HepG2 (cell line): ENCODE data around the gene TEAD1.

Experiments used
- CEBPG ChIP-seq: IDR thresholded peaks from 2 replicates; pipeline ENCODE4 v1.6.1; 2016
- IRF1 ChIP-seq: sonication (generic); formaldehyde crosslinking; IDR thresholded peaks from 2 replicates; pipeline ENCODE4 v1.4.0; 2020; ENCODE audit warnings: low read depth, mild to moderate bottlenecking, missing genetic modification reagents
- TF ChIP-seq, protein P1 (sequence below): sonication (generic); formaldehyde crosslinking; IDR thresholded peaks from 2 replicates; pipeline ENCODE4 v1.5.0; 2020; ENCODE audit warnings: mild to moderate bottlenecking, missing genetic modification reagents, moderate library complexity

DNA sequence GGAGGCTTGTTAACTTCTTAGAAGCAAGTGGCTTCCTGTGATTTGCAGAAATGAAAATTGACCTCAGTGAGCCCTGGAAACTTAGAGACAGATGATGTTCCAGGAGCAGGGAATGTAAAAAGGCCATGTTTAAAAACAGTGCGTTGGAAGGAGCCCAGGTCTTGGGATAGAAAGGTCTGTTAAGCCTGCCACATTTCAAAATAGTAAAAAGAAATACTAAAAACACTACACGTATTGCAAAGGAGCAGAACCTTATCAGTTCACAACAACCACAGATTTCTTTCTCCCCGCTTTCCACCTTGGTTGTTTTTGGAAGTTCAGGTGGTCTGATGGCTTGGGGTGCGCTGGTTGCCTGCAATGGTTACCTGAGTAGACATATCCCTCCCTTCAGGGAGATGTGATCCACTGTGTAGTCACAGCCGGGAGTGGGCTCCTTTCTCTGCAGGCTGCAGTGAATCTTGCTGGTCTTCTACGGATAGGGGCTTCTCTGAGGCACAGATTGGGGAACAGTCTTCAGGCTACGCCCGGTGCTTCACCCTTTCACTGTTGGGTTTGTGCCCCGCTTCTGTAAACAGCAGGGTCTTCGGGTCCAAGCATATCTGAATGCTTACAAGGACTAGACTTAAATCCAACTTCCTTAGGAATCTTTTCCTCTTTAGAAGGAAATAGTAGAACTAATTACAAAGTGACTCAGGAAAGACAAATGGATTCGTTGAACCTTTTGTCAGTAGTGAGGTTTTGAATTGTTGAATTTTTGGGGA, 1.9 kb downstream of the TEAD1 start:
- TF ChIP-seq, protein P1, sequence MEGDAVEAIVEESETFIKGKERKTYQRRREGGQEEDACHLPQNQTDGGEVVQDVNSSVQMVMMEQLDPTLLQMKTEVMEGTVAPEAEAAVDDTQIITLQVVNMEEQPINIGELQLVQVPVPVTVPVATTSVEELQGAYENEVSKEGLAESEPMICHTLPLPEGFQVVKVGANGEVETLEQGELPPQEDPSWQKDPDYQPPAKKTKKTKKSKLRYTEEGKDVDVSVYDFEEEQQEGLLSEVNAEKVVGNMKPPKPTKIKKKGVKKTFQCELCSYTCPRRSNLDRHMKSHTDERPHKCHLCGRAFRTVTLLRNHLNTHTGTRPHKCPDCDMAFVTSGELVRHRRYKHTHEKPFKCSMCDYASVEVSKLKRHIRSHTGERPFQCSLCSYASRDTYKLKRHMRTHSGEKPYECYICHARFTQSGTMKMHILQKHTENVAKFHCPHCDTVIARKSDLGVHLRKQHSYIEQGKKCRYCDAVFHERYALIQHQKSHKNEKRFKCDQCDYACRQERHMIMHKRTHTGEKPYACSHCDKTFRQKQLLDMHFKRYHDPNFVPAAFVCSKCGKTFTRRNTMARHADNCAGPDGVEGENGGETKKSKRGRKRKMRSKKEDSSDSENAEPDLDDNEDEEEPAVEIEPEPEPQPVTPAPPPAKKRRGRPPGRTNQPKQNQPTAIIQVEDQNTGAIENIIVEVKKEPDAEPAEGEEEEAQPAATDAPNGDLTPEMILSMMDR (CRISPR knock-in tag) = no peak
- no peak for TF ChIP-seq IRF1
- TF ChIP-seq CEBPG (CRISPR knock-in tag) = no peak
